Cortex of kidney (tissue), 1 donor: ENCODE data around the gene KDM2A.

Source experiments
- DNase-seq: peaks from one replicate; lab custom pipeline; 2025; lab: John Stamatoyannopoulos, UW

The KDM2A gene

GRCh38 chr11:67118801-67119584 is at the start of gene KDM2A:
Gene KDM2A (plus strand): TSS chr11:67119263. CDS start chr11:67121317, 2,054 bp downstream.
- peak; percentile 67 for DNase-seq

GRCh38 chr11:67071420-67072284 is 47.4 kb upstream of the KDM2A start:
- DNase-seq: no peak

GRCh38 chr11:67072295-67072694 is 46.8 kb upstream of the KDM2A start:
- no peak for DNase-seq

DNA sequence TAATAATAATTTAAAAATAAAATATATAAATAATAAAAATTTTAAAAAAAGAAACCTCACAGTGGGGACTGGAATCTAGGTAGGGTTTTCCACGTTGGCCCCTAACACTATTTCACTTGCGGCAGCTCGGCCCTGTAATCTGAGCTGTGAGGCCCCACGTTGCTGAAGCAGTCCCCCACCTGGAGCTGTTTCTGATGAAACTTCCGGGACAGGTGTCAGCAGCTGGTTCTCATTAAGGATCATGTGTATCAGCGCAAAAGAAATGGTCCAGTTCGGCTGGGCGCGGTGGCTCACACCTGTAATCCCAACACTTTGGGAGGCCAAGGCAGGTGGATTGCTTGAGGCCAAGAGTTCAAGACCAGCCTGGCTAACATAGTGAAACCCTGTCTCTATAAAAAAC is 45.2 kb upstream of the KDM2A start:
- no peak for DNase-seq

DNA sequence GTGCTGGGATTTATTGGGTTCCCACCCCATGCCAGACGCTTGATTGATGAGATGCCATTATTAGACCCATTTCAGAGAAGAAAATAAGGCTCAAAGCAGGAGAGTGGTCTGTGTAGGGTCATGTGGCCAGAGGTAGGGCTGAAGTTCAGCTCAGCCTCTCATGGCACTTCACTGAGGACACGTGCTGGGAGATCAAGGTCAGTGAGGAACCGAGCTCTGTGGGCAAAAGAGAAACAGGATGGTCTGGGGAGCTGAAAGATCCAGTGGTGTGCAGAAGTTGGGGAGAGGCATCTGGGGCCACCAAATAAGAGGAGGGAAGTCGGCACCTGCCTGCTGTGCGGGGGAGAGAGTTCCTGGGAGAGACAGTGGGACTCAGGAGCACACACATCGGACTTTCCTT is 42.9 kb upstream of the KDM2A start:
- DNase-seq: no peak

DNA sequence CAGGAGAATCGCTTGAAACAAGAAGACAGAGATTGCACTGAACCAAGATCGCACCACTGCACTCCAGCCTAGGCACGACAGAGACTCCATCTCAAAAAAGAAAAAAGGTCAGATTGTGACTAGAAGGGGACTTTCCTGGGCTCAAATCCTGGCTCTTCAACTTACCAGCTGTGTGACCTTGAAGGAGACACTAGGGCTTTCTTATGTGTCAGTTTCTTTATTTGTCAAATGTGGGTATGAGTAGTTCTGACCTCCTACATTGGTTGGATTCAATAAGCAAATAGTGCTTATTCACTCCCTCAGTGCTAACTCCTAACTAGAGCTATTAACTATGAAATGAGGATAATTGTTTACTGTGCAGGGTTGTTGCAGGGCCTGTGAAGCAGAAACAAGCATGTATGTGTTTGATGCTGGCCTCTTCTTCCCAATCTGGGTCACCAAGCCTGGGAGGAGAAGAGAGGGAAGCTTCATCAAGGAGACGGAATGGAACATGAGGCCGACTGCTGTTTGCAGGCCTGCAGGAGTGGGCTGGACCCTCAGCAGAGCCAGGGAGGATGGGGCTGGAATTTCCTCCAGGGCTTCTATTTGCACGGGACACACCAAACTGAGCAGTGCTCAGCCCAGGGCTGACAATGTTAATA is 39.9 kb upstream of the KDM2A start:
- DNase-seq: no peak

- DNase-seq: no peak
Measured at GRCh38 chr11:67082071-67082791, 36.8 kb upstream of the KDM2A start.

- no peak for DNase-seq
Measured at GRCh38 chr11:67083786-67084366, 35.2 kb upstream of the KDM2A start.

DNA sequence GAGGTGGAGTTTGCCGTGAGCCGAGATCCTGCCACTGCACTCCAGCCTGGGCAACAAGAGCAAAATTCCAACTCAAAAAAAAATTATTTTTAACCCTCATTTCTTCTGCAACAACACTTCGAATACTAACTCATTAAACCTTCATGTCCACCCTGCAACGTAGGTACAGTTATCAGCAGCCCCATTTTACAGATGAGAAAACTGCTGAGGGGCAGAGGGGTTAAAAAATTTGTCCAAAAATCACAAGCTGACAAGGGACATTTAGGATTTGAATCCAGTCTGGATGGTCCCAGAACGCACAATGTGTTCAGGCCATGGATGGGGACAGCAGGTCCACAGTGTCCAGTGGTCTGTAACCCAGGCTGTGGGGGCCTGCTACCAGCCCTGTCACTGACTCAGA is 33.4 kb upstream of the KDM2A start:
- DNase-seq: no peak

DNA sequence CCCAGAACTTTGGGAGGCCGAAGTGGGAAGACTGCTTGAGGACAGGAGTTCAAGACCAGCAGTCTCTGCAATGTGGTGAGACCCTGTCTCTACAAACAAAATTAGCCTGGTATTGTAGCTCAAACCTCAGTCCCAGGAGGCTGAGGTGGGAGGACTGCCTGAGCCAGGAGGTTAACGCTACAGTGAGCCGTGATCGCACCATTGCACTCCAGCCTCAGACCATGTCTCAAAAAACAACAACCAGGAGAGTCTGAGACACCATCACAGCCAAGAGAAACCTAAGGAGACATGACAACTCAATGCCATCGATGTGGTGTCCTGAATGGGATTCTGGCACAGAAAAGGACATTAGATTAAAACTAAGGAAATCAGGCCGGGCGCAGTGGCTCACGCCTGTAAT is 28.3 kb upstream of the KDM2A start:
- DNase-seq: no peak

DNA sequence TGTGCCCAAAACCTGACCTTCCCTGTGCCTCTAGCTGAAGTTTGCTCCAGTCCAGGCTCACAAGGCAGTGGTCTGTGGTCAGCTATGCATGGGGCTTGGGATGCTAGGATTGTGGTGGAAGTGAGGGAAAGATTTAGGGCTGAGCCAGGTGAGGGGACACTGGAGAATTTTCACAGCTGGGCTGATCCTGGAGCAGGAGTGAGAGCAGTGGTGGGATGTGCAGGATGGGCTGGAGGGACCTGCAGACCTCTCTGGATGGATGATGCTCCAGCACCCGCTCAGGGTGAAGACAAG is 23.9 kb upstream of the KDM2A start:
- DNase-seq: no peak

DNA sequence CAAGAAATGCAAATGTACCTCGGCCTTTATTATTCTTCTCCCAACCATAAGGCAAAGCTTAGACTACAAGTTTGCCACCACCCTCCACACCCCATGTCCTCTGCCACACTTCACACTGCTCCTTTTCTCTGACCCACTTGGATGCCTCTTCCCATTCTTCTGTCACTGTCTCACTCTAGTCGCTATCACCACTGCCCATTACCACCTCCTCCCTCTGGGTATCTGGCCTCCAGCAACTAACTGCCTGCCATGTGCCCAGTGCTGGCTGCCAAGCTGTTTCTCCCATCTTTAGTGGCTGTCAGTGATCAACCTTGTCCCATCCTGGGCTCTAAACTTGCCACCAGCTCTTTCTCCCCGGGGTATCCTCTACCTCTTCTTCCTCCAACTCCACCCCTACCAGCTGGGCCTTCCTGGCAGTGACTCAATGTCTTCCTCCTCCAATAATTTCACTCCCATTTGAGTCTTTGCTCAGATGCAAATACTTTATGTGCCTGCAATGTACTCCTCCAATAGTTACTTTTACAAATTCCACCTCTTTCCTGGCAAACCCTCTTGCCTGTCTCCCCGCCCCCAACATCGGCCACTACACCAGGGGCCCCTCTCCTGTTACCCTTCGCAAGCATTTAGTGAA is 20.1 kb upstream of the KDM2A start:
- DNase-seq: no peak

DNA sequence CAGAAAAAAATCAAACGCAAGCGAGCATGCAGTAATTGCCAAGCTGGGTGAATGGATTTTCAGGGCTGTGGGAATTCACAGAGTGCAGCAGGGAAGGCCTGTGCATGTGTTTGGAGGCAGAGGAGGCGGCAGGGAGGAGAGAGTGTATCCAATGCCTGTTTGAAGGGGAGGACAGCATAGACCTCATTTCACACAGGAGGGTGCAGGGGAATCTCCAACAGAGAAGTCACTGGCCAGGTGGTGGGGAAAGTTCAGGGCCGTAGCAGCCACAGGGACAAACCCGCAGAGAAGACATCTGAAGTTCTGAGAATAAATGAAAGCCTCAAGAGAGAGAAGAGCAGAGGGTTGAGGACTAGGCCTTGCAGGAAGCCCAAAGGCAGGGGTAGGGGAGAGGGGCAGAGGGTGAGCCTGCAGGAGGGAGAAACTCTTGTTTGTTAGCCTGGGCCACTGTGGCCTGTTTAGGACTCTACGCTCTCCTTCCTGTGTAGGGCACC is 19.2 kb upstream of the KDM2A start:
- DNase-seq: no peak

DNA sequence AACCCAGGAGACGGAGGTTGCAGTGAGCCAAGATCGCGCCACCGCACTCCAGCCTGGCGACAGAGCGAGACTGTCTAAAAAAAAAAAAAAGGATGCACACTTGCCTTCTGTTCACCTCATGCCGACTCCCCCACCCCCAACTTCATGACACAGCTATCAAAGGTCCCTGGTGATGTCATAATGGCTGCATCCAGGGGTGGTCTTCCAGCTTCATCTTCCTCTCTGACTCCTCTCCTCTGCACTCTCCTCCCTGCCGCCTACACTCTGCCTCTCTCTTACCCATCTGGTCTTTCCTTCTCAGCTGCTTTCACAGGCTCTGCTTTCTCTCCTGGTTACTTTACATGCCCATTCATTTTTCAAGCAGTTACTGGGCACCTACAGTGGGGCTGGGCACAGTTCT is 16.4 kb upstream of the KDM2A start:
- DNase-seq: no peak

- no peak for DNase-seq
Measured at GRCh38 chr11:67105964-67106363, 13.1 kb upstream of the KDM2A start.

- DNase-seq: no peak
Measured at GRCh38 chr11:67111261-67111660, 7.8 kb upstream of the KDM2A start.

DNA sequence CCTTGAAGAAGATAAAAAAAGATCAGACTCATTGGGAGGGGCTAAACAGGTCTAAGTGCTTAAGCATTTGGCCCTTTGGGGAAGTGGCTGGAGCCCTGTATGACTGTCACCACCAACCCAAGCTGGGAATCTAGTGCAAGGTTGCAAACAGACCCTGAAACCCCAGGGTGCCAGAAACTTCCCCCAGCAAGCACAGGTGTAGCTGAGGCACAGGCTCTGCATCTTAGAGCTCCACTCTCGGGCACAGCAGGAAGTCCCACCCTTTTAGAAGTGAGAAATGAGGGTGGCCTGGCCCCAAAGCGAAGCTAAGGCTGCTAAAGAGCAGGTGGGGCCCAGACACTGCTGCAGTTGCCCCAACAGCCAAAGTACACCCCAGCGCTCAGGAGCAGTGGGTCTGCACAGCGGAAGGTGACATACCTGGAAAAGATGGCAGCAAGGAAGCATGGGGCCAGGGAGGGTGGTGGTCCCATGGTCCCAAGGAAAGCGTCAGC is 5.8 kb upstream of the KDM2A start:
- no peak for DNase-seq

- no peak for DNase-seq
Measured at GRCh38 chr11:67114275-67114896, 4.7 kb upstream of the KDM2A start.

DNA sequence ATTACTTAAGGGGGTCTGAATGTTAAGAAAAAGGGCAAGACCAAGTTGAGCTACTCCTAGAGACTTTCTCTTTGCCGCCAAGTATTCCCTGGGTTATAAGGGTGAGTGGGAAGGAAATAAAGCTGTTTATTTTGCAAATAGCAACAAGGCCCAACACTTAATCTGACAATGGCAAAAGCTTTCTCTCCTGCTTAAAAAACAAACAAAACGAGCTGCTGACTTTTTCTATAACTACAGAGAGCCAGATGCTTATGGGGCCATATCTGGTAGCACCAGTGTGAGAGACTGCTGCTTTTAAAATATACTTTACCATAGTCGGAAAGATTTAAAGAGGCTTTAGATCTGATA is 2.3 kb upstream of the KDM2A start:
- no peak for DNase-seq

DNA sequence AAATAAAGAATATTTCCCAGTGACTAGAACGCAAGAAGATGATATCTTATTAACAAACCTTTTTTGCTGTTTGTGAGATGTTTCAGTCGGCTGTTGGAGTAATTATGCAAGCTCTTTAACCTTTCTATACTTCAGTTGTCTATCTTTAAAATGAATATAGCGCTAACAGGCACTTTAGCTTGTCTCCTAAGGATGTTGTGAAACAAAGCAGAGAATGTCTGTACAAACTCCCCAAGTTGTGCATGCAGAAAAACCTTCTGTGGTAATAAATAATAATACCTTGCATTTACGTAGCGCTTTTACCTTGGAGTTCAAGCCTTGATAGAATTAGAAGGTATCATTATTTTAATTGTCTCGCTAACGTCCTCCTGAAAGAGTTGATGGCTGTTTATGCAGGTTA is 1.9 kb upstream of the KDM2A start:
- no peak for DNase-seq

GRCh38 chr11:67117672-67118180 is 1.3 kb upstream of the KDM2A start:
- DNase-seq: no peak
